PC-9 (cell line): ENCODE data around the gene TSPAN18. TPM values are rescaled to one million over a fixed set of nuclear protein-coding genes. Genes with fewer than 3 reads are reported as not detected.

ENCODE experiments used
- BruUV-seq: library from RNA; stranded (reverse); fragments of 400-500 nt; replicated peaks from 2 replicates; lab custom pipeline; 2021; lab: Mats Ljungman, UMichigan
- CTCF ChIA-PET: fragments of 300-600 bp; sonication (Branson Sonifier 250); formaldehyde crosslinking; loops from one replicate; lab custom pipeline; 2022; ENCODE audit warnings: antibody characterized with exemption; lab: Charles Lee
- POLR2A ChIA-PET: fragments of 300-600 bp; sonication (Branson Sonifier 250); formaldehyde crosslinking; loops from one replicate; lab custom pipeline; 2022; ENCODE audit warnings: antibody characterized with exemption; ENCODE audit not compliant: unreplicated experiment; lab: Charles Lee
- DNase-seq, 2 experiments: peaks; one replicate each; pipeline versions ENCODE4 v3.0.0 to v3.0.0-alpha.2; 2015 to 2022; ENCODE audit warnings: mixed read lengths in 1 of 2
- H2AFZ ChIP-seq: fragments of 200-600 bp; sonication (generic); 2 replicates; pipeline ENCODE4 v1.8.1; 2017; ENCODE audit warnings: antibody characterized with exemption
- H3F3A ChIP-seq: fragments of 200-600 bp; sonication (generic); 2 replicates; pipeline ENCODE4 v1.8.1; 2017; ENCODE audit warnings: antibody characterized with exemption, mild to moderate bottlenecking, low read depth; ENCODE audit not compliant: insufficient read depth
- H3K27ac ChIP-seq: fragments of 200-600 bp; sonication (generic); 2 replicates; pipeline ENCODE4 v1.6.1; 2016; ENCODE audit warnings: mixed run types
- H3K27me3 ChIP-seq: fragments of 200-600 bp; sonication (generic); 2 replicates; pipeline ENCODE4 v1.6.1; 2016; ENCODE audit warnings: low read depth, mixed run types; ENCODE audit not compliant: insufficient read depth
- H3K36me3 ChIP-seq: fragments of 200-600 bp; sonication (generic); 2 replicates; pipeline ENCODE4 v1.6.1; 2016; ENCODE audit warnings: low read depth, mixed run types
- H3K4me1 ChIP-seq: fragments of 200-600 bp; sonication (generic); replicated peaks from 2 replicates; pipeline ENCODE4 v1.6.1; 2016; ENCODE audit warnings: mixed run types; ENCODE audit not compliant: insufficient read depth
- H3K4me2 ChIP-seq: fragments of 200-600 bp; sonication (generic); 2 replicates; pipeline ENCODE4 v1.6.1; 2017; ENCODE audit warnings: mixed run types
- H3K4me3 ChIP-seq: fragments of 200-600 bp; sonication (generic); 2 replicates; pipeline ENCODE4 v1.6.1; 2016; ENCODE audit warnings: mixed run types
- H3K79me2 ChIP-seq: fragments of 200-600 bp; sonication (generic); 2 replicates; pipeline ENCODE4 v1.6.1; 2017; ENCODE audit warnings: low read depth, mixed run types
- H3K9me2 ChIP-seq: fragments of 200-600 bp; sonication (generic); 2 replicates; pipeline ENCODE4 v1.8.1; 2017; ENCODE audit warnings: mild to moderate bottlenecking; ENCODE audit not compliant: insufficient read depth
- H3K9me3 ChIP-seq: fragments of 200-600 bp; sonication (generic); 2 replicates; pipeline ENCODE4 v1.8.1; 2016; ENCODE audit warnings: low read depth; ENCODE audit not compliant: insufficient read depth
- H4K20me1 ChIP-seq: fragments of 200-600 bp; sonication (generic); 2 replicates; pipeline ENCODE4 v1.8.1; 2017; ENCODE audit not compliant: insufficient read depth
- CTCF ChIP-seq: fragments of 200-600 bp; sonication (generic); conservative IDR thresholded peaks from 2 replicates; pipeline ENCODE4 v1.6.1; 2017; ENCODE audit warnings: mixed run types, antibody characterized with exemption, mild to moderate bottlenecking, moderate library complexity
- EZH2 ChIP-seq: fragments of 200-600 bp; sonication (generic); IDR thresholded peaks from 2 replicates; pipeline ENCODE4 v1.8.0; 2017; ENCODE audit warnings: antibody characterized with exemption, low read depth
- intact Hi-C: fragments of 100-400 bp; cut with micrococcal nuclease; formaldehyde crosslinking; loops from one replicate; pipeline ENCODE4 v1.10.0; 2022; ENCODE audit not compliant: unreplicated experiment
- total RNA-seq: library from RNA; stranded (reverse); gene quantifications from 2 replicates; pipeline ENCODE4 v1.2.3, GENCODE V29; 2021

TSPAN18 gene
- total RNA-seq, 1 experiment from 2014 or later = not detected

- H3K79me2 ChIP-seq = no peaks in the 10 kb centered on the region
- no peak overlapping the region for H3K4me3 ChIP-seq
- no peaks in the 10 kb centered on the region for H4K20me1 ChIP-seq
- intact Hi-C loops = no loop called here
- H3K9me3 ChIP-seq = no peaks in the 10 kb centered on the region
- POLR2A ChIA-PET = interaction anchor here (0.7 kb wide), 1 partner anchor 42 kb away, joined by 3 read pairs; no protein-coding TSS in a partner anchor
- CTCF ChIA-PET = no interaction called here
- no peaks in the 10 kb centered on the region for H3K36me3 ChIP-seq
- no peak overlapping the region for H3K27ac ChIP-seq
- H3F3A ChIP-seq = no peaks in the 10 kb centered on the region
- H3K4me1 ChIP-seq = no peaks in the 10 kb centered on the region
- no peak for TF ChIP-seq CTCF
- no peak for TF ChIP-seq EZH2
- H3K27me3 ChIP-seq = peaks cover 69% of the 10 kb centered on the region
- no TSS peak for BruUV-seq
- no peak overlapping the region for H3K4me2 ChIP-seq
- H3K9me2 ChIP-seq = no peaks in the 10 kb centered on the region
- DNase-seq = no peak
- H2AFZ ChIP-seq = no peak overlapping the region
These were observed 177.7 kb downstream of the TSPAN18 start for GRCh38 chr11:44904261-44905020.

DNA sequence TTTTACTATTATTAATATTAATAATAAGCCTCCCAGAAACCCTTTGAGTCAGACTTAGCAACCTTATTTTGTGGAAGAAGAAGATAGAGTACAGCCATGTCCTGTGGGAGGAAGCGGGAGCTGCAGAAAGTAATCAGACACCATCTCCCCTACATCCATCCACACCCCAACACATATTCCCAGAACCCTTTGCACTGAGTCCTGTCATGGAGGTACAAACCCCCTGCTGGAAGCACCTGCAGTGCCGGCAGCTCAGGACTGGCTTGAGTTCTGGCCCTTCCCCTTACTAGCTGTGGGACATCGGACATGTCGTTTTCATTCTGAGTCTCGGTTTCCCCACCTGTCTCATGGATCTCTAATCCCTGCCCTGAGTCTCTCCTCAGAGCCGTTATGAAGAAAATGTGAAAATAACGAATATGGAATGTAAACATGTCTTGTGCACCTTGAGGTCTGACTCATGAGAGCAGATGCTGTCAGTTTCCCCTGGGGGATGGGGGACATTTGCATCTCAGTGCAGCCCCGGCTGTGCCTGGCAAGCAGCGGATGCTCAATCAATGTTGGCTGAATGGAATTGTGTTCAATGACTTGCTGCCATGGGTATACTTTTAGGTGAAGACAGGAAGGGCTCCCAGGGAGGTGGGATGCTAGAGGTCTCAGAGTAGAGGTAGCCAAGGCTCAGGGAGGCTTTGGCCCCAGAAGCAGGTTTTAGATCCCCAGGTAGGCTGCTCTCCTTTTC, 178.5 kb downstream of the TSPAN18 start:
- TF ChIP-seq EZH2 = no peak
- TF ChIP-seq CTCF = no peak
- Histone ChIP-seq H2AFZ (no peak overlapping the region), H3K27ac (no peak overlapping the region), H3K36me3 (no peaks in the 10 kb centered on the region), H3K9me3 (no peaks in the 10 kb centered on the region), H3K27me3 (peaks cover 73% of the 10 kb centered on the region), H3K9me2 (no peaks in the 10 kb centered on the region), H3K4me3 (no peak overlapping the region), H3K79me2 (no peaks in the 10 kb centered on the region), H4K20me1 (no peaks in the 10 kb centered on the region), H3F3A (no peaks in the 10 kb centered on the region), H3K4me2 (no peak overlapping the region), H3K4me1 (no peaks in the 10 kb centered on the region)
- intact Hi-C loops = no loop called here
- CTCF ChIA-PET = no interaction called here
- POLR2A ChIA-PET = interaction anchor here (0.7 kb wide), 1 partner anchor 43 kb away, joined by 3 read pairs; no protein-coding TSS in a partner anchor
- no peak for DNase-seq
- no TSS peak for BruUV-seq

DNA sequence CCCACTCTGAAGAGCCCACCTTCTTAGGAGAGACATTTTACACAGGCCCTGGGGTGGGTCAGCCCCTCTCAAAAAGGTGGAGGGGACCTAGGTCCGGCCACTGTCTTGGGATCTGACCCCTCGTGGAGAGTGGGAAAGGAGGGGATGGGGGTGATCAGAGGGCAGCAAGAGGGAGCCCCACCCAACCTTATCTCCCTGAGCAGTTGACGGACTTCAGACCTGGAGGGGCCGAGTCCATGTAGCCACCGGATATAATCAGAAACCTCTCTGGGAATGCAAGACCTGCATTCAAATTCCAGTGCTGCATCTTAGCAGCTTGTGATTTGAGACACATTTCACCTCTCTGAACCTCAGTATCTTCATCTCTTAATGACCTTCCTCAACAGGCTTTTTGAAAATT, 179.9 kb downstream of the TSPAN18 start:
- TF ChIP-seq EZH2 (no peak), CTCF (no peak)
- CTCF ChIA-PET = no interaction called here
- no peaks in the 10 kb centered on the region for H3K36me3 ChIP-seq

More for the DNA sequence above, 179.9 kb downstream of the TSPAN18 start:
- Histone ChIP-seq H3K9me2 (no peaks in the 10 kb centered on the region), H4K20me1 (no peaks in the 10 kb centered on the region), H3K9me3 (no peaks in the 10 kb centered on the region), H3K4me2 (no peak overlapping the region), H3K4me3 (no peak overlapping the region), H3K27ac (no peak overlapping the region), H3F3A (no peaks in the 10 kb centered on the region), H3K4me1 (no peaks in the 10 kb centered on the region), H3K27me3 (peaks cover 64% of the 10 kb centered on the region), H2AFZ (no peak overlapping the region), H3K79me2 (no peaks in the 10 kb centered on the region)
- intact Hi-C loops = no loop called here
- no peak for DNase-seq
- POLR2A ChIA-PET = no interaction called here
- BruUV-seq = no TSS peak
